ENCODE results near the gene VIPR1.
"Not testable (repeated sequence)": the region's sequence is repeated elsewhere in the genome, so short reads cannot be mapped to it uniquely, and the experiment has no call there.

Gene VIPR1

GRCh38 chr3:42547401-42547945 is 45.0 kb downstream of the VIPR1 start:
- H3K27ac Mint-ChIP-seq, result no peak overlapping the region
- H3K4me1 Mint-ChIP-seq (ENCODE audit: low read depth), result no peaks in the 10 kb centered on the region
- H3K27me3 Mint-ChIP-seq, result no peaks in the 10 kb centered on the region
- H3K4me3 Mint-ChIP-seq, result no peak overlapping the region
- H3K36me3 Mint-ChIP-seq (ENCODE audit: low read depth), result peaks cover 16% of the 10 kb centered on the region
- no peaks in the 10 kb centered on the region for H3K9me3 Mint-ChIP-seq

- H3K4me3 Mint-ChIP-seq, result no peak overlapping the region
- no peaks in the 10 kb centered on the region for H3K27me3 Mint-ChIP-seq
- H3K27ac Mint-ChIP-seq, result no peak overlapping the region
- H3K36me3 Mint-ChIP-seq (ENCODE audit: low read depth), result peaks cover 32% of the 10 kb centered on the region
- no peaks in the 10 kb centered on the region for H3K9me3 Mint-ChIP-seq
- H3K4me1 Mint-ChIP-seq (ENCODE audit: low read depth), result no peaks in the 10 kb centered on the region
Measured at GRCh38 chr3:42549131-42549530, 46.7 kb downstream of the VIPR1 start.

- Mint-ChIP-seq H3K36me3 (ENCODE audit: low read depth) (peaks cover 39% of the 10 kb centered on the region), H3K27me3 (no peaks in the 10 kb centered on the region), H3K9me3 (no peaks in the 10 kb centered on the region), H3K27ac (no peak overlapping the region), H3K4me1 (ENCODE audit: low read depth) (no peaks in the 10 kb centered on the region), H3K4me3 (no peak overlapping the region)
Measured at GRCh38 chr3:42550250-42550649, 47.8 kb downstream of the VIPR1 start.

- Mint-ChIP-seq H3K9me3 (no peaks in the 10 kb centered on the region), H3K27me3 (no peaks in the 10 kb centered on the region), H3K27ac (no peak overlapping the region), H3K36me3 (ENCODE audit: low read depth) (peaks cover 64% of the 10 kb centered on the region), H3K4me3 (no peak overlapping the region), H3K4me1 (ENCODE audit: low read depth) (peaks cover 18% of the 10 kb centered on the region)
Measured at GRCh38 chr3:42552830-42553229, 50.4 kb downstream of the VIPR1 start.

GRCh38 chr3:42556089-42556632 is 53.7 kb downstream of the VIPR1 start:
- H3K27me3 Mint-ChIP-seq, result no peaks in the 10 kb centered on the region
- H3K4me1 Mint-ChIP-seq (ENCODE audit: low read depth), result peaks cover 18% of the 10 kb centered on the region
- peaks cover 71% of the 10 kb centered on the region for H3K36me3 Mint-ChIP-seq (ENCODE audit: low read depth)
- H3K4me3 Mint-ChIP-seq, result no peak overlapping the region
- H3K27ac Mint-ChIP-seq, result no peak overlapping the region
- H3K9me3 Mint-ChIP-seq, result no peaks in the 10 kb centered on the region

GRCh38 chr3:42556817-42557216 is 54.4 kb downstream of the VIPR1 start:
- Mint-ChIP-seq H3K36me3 (ENCODE audit: low read depth) (peaks cover 75% of the 10 kb centered on the region), H3K4me1 (ENCODE audit: low read depth) (peaks cover 18% of the 10 kb centered on the region)
- H3K27me3 Mint-ChIP-seq, H3K9me3 Mint-ChIP-seq, H3K27ac Mint-ChIP-seq, H3K4me3 Mint-ChIP-seq: not testable (repeated sequence)

- H3K4me3 Mint-ChIP-seq, result no peak overlapping the region
- H3K4me1 Mint-ChIP-seq (ENCODE audit: low read depth), result peaks cover 22% of the 10 kb centered on the region
- H3K27me3 Mint-ChIP-seq, result no peaks in the 10 kb centered on the region
- no peaks in the 10 kb centered on the region for H3K9me3 Mint-ChIP-seq
- no peak overlapping the region for H3K27ac Mint-ChIP-seq
- H3K36me3 Mint-ChIP-seq (ENCODE audit: low read depth), result peaks cover 72% of the 10 kb centered on the region
Measured at GRCh38 chr3:42557854-42558253, 55.4 kb downstream of the VIPR1 start.

- peaks cover 4% of the 10 kb centered on the region for H3K4me1 Mint-ChIP-seq (ENCODE audit: low read depth)
- no peaks in the 10 kb centered on the region for H3K9me3 Mint-ChIP-seq
- peak overlapping the region; percentile 78 for H3K27ac Mint-ChIP-seq
- H3K27me3 Mint-ChIP-seq, result no peaks in the 10 kb centered on the region
- no peak overlapping the region for H3K4me3 Mint-ChIP-seq
- H3K36me3 Mint-ChIP-seq (ENCODE audit: low read depth), result peaks cover 68% of the 10 kb centered on the region
Measured at GRCh38 chr3:42562047-42562907, 59.8 kb downstream of the VIPR1 start.

- H3K27me3 Mint-ChIP-seq, result no peaks in the 10 kb centered on the region
- H3K9me3 Mint-ChIP-seq, result peaks cover 5% of the 10 kb centered on the region
- H3K4me1 Mint-ChIP-seq (ENCODE audit: low read depth), result no peaks in the 10 kb centered on the region
- peaks cover 66% of the 10 kb centered on the region for H3K36me3 Mint-ChIP-seq (ENCODE audit: low read depth)
- no peak overlapping the region for H3K27ac Mint-ChIP-seq
- no peak overlapping the region for H3K4me3 Mint-ChIP-seq
Measured at GRCh38 chr3:42569593-42570142, 67.2 kb downstream of the VIPR1 start.

- H3K4me1 Mint-ChIP-seq (ENCODE audit: low read depth), result peaks cover 3% of the 10 kb centered on the region
- H3K27ac Mint-ChIP-seq, result no peak overlapping the region
- H3K9me3 Mint-ChIP-seq, result peaks cover 13% of the 10 kb centered on the region
- peaks cover 65% of the 10 kb centered on the region for H3K36me3 Mint-ChIP-seq (ENCODE audit: low read depth)
- no peak overlapping the region for H3K4me3 Mint-ChIP-seq
- H3K27me3 Mint-ChIP-seq, result no peaks in the 10 kb centered on the region
Measured at GRCh38 chr3:42572278-42572677, 69.8 kb downstream of the VIPR1 start.

GRCh38 chr3:42575137-42575741 is 72.8 kb downstream of the VIPR1 start:
- H3K4me3 Mint-ChIP-seq, result no peak overlapping the region
- peaks cover 13% of the 10 kb centered on the region for H3K9me3 Mint-ChIP-seq
- H3K36me3 Mint-ChIP-seq (ENCODE audit: low read depth), result peaks cover 52% of the 10 kb centered on the region
- peaks cover 16% of the 10 kb centered on the region for H3K4me1 Mint-ChIP-seq (ENCODE audit: low read depth)
- no peak overlapping the region for H3K27ac Mint-ChIP-seq
- no peaks in the 10 kb centered on the region for H3K27me3 Mint-ChIP-seq

GRCh38 chr3:42578054-42578453 is 75.6 kb downstream of the VIPR1 start:
- peaks cover 40% of the 10 kb centered on the region for H3K36me3 Mint-ChIP-seq (ENCODE audit: low read depth)
- H3K4me1 Mint-ChIP-seq (ENCODE audit: low read depth), result peaks cover 37% of the 10 kb centered on the region
- no peak overlapping the region for H3K4me3 Mint-ChIP-seq
- H3K27ac Mint-ChIP-seq, result no peak overlapping the region
- H3K27me3 Mint-ChIP-seq, result no peaks in the 10 kb centered on the region
- H3K9me3 Mint-ChIP-seq, result peaks cover 13% of the 10 kb centered on the region

- H3K4me1 Mint-ChIP-seq (ENCODE audit: low read depth), result peaks cover 41% of the 10 kb centered on the region
- peaks cover 29% of the 10 kb centered on the region for H3K36me3 Mint-ChIP-seq (ENCODE audit: low read depth)
- H3K9me3 Mint-ChIP-seq, H3K27ac Mint-ChIP-seq, H3K27me3 Mint-ChIP-seq, H3K4me3 Mint-ChIP-seq: not testable (repeated sequence)
Measured at GRCh38 chr3:42579346-42579745, 76.9 kb downstream of the VIPR1 start.

- Mint-ChIP-seq H3K27ac (peak overlapping the region; percentile 76), H3K36me3 (ENCODE audit: low read depth) (peaks cover 16% of the 10 kb centered on the region), H3K4me1 (ENCODE audit: low read depth) (peaks cover 46% of the 10 kb centered on the region), H3K27me3 (no peaks in the 10 kb centered on the region), H3K9me3 (no peaks in the 10 kb centered on the region), H3K4me3 (peak overlapping the region; percentile 84)
Measured at GRCh38 chr3:42581400-42581708, 78.9 kb downstream of the VIPR1 start.
